GM21423 (cell line): Measurements from ENCODE around the gene KIRREL1.

Experiments used
- ATAC-seq: cut with Tn5 transposase; IDR thresholded peaks from one replicate; pipeline ENCODE4 v1.9.1; 2021; ENCODE audit warnings: mild to moderate bottlenecking, moderate library complexity; ENCODE audit not compliant: unreplicated experiment

KIRREL1 gene

GRCh38 chr1:158005224-158005623 is 11.8 kb downstream of the KIRREL1 start:
- ATAC-seq, result no peak

- ATAC-seq, result no peak
These were observed 13.7 kb downstream of the KIRREL1 start for GRCh38 chr1:158007180-158007579.

GRCh38 chr1:158007667-158008386 is 14.4 kb downstream of the KIRREL1 start:
- ATAC-seq, result no peak

GRCh38 chr1:158008630-158009029 is 15.2 kb downstream of the KIRREL1 start:
- no peak for ATAC-seq

GRCh38 chr1:158011714-158012113 is 18.3 kb downstream of the KIRREL1 start:
- ATAC-seq, result no peak

- ATAC-seq, result no peak
These were observed 20.6 kb downstream of the KIRREL1 start for GRCh38 chr1:158013840-158014730.

GRCh38 chr1:158014731-158015320 is 21.4 kb downstream of the KIRREL1 start:
- no peak for ATAC-seq

GRCh38 chr1:158016651-158017335 is 23.3 kb downstream of the KIRREL1 start:
- ATAC-seq, result no peak

GRCh38 chr1:158017800-158018595 is 24.6 kb downstream of the KIRREL1 start:
- ATAC-seq, result no peak

GRCh38 chr1:158019171-158019868 is 25.9 kb downstream of the KIRREL1 start:
- no peak for ATAC-seq

- no peak for ATAC-seq
These were observed 26.9 kb downstream of the KIRREL1 start for GRCh38 chr1:158020259-158020885.

GRCh38 chr1:158020886-158021620 is 27.6 kb downstream of the KIRREL1 start:
- ATAC-seq, result no peak

- ATAC-seq, result no peak
These were observed 28.3 kb downstream of the KIRREL1 start for GRCh38 chr1:158021721-158022120.

- no peak for ATAC-seq
These were observed 29.3 kb downstream of the KIRREL1 start for GRCh38 chr1:158022554-158023312.

GRCh38 chr1:158024737-158025136 is 31.3 kb downstream of the KIRREL1 start:
- ATAC-seq, result no peak

- no peak for ATAC-seq
These were observed 32.3 kb downstream of the KIRREL1 start for GRCh38 chr1:158025576-158026230.

- no peak for ATAC-seq
These were observed 33.2 kb downstream of the KIRREL1 start for GRCh38 chr1:158026651-158027050.
